Stimulated activated CD8-positive, alpha-beta memory T cell treated with anti-CD3 and anti-CD28 coated beads, Interleukin-12 subunit alpha, Interleukin-12 subunit beta, amount 100 ng/mL, for 4 hours (primary cell): ENCODE data around the gene KIAA1217.
"Not testable (repeated sequence)": the region's sequence is repeated elsewhere in the genome, so short reads cannot be mapped to it uniquely, and the experiment has no call there.

ENCODE experiments used
- DNase-seq: peaks from one replicate; pipeline ENCODE4 v3.0.0-alpha.2; 2020; ENCODE audit warnings: low read depth

The KIAA1217 gene

GRCh38 chr10:24442641-24443174, 233.8 kb downstream of the KIAA1217 start:
- DNase-seq = not testable (repeated sequence)

DNA sequence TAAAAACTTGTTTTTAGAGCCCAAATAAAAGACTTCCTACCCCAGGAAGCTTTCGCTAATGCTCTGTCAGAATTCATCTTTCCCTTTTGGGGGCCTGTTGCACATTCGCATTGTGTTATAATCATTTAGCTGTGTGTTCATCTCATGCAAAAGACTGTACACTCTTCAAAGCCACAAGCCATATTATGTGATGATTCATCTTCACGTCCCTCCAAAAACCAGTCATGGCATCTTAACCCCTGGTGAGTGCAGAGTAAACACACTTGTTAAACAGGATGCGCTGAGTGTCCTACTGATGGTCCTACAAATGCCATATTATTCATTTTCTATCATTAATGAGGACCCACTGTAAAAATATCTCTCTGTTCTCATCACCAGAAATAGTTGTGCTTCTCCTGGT, 235.4 kb downstream of the KIAA1217 start:
- DNase-seq = no peak

GRCh38 chr10:24445958-24446357, 237.0 kb downstream of the KIAA1217 start:
- not testable (repeated sequence) for DNase-seq

- DNase-seq = no peak
Measured at GRCh38 chr10:24446739-24447138, 237.8 kb downstream of the KIAA1217 start.

DNA sequence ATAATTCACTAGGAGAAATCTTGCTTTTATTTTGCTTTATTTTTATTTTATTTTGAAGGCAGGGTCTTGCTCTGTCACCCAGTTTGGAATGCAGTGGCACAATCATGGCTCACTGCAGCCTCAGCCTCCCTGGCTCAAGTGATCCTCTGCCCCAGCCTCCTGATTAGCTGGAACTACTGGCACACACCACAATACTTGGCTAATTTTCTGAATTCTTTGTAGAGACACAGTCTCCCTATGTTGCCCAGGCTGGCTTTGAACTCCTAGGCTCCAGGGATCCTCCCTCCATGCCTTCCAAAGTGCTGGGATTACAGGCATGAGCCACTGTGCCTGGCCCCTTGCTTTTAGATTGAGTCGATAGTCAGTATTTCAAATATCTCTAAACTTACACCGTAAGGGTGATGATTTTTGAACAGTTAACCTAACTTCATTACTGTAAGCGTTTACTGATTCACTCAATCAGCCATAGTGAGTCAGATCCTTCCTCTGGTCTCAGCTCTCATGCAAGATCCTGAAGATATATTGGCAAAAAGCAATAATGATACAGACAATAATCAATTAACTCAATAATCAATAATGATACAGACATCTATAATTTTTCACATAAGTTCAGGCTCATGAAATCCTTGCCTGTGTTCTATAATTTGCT, 239.5 kb downstream of the KIAA1217 start:
- DNase-seq = no peak

- DNase-seq = no peak
Measured at GRCh38 chr10:24449321-24449740, 240.4 kb downstream of the KIAA1217 start.

DNA sequence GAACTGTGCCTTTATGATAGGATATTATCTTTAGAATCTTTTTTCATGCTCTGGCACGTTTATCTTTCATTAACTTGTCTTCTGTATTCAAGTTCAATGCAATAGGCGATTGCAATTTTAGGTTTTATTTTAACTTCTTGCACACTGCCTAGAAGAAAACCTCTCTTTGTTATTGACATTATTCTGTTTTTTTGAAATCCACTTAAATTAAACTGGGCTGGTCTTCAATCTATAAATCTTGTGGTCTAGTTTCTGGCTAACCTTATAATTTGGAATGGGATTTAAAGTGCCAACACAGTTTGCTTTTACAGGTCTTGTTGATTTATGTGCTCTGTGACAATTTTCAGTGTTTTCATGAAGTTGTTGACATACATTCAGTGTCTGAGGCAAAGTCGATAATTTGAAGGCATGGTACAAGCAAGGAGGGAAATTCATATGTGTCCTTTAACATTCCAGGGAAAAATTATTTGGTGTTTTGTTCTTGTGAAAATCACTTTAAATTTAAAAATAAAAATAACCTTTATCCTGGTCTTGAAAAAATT, 240.9 kb downstream of the KIAA1217 start:
- no peak for DNase-seq

- no peak for DNase-seq
Measured at GRCh38 chr10:24451325-24451820, 242.4 kb downstream of the KIAA1217 start.

DNA sequence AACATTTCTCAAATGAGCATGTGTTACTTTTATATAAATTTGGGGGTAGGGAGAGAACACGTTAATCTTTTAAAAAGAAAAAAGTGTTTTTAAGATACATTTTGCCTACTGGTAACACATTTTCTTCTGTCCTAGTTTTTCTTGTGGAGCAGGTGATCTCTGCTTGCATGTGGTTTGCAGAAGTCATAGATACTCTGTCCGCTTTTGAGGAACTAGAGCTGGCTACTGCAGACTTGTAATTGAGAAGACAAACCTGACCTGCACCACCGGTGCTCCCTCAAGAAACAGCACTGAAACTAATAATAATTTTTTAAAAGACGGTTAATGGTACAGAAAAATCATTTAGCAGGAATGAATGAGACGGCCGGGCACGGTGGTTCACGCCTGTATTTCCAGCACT, 243.1 kb downstream of the KIAA1217 start:
- DNase-seq = no peak

DNA sequence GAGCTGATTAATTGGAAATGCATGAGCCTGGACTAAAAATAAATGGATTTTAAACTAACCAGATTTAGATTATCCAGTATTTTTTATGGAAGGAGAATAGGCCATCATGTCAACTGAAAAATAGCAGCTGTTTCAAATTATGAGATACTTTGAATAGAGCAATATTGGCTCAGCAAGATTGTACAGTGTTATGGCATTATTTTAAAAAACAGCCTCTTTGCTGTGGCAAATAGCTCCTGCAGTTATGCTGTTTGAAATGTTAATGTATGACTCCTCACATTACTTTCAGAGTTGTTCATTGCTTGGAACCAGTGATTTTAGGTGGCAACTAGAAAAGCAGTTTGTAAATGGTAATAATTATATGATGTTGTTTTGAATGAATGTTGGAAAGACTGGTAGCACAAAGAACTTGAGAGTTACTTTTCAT, 244.5 kb downstream of the KIAA1217 start:
- DNase-seq = no peak

- DNase-seq = no peak
Measured at GRCh38 chr10:24453973-24454372, 245.0 kb downstream of the KIAA1217 start.

DNA sequence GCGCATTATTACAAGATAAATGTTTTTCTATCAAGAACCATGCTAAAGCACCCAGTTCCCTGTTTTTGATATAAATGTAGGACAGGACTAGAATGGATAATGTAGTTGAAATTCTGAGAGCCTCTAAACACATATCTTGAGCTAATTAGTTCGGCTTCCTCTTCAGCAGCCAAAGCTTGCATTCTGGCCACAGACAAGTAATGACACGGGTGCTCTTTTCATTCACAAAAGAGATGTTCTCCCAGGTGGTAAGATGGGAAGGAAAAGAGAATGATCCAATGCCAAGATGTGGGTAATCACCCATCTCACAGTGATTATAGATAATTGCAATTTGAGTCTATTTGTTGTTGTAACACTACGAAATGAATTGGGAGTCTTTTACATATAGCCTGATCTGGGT, 246.5 kb downstream of the KIAA1217 start:
- no peak for DNase-seq

- no peak for DNase-seq
Measured at GRCh38 chr10:24456322-24456721, 247.4 kb downstream of the KIAA1217 start.

- DNase-seq = no peak
Measured at GRCh38 chr10:24457661-24458318, 248.9 kb downstream of the KIAA1217 start.

GRCh38 chr10:24459836-24460235, 250.9 kb downstream of the KIAA1217 start:
- no peak for DNase-seq

GRCh38 chr10:24462291-24462813, 253.4 kb downstream of the KIAA1217 start:
- DNase-seq = no peak

DNA sequence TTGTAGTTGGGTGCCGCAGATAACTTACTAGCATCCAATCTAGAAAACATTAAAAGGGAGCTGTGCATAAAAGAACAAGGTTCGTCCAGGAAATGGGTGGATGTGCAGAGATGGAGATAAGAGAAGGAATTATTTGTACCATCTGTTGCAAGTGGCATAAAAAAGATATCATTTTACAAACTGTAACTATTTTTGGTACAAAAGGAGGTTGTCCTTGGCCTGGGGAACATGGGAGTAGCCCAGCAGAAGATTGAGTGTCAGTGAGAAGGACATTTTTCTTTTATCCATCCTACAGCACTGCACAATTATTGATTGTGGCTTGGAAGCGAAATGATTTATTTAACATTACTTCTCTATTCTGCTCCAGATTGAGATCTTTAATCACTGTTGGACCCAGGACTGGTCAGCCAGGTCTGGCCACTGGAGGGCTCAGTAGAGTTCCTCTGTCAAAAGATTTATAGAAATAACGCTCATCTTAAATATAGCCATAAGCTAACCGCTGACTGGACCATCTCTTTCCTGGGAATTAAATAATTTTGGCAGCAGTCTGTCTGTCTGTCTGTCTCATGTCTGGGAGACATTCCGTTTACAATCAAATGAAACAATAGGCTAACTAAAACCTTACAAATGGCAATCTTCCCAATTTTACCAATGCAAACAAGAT, 254.1 kb downstream of the KIAA1217 start:
- no peak for DNase-seq

- no peak for DNase-seq
Measured at GRCh38 chr10:24463611-24464426, 254.9 kb downstream of the KIAA1217 start.

GRCh38 chr10:24465124-24465874, 256.4 kb downstream of the KIAA1217 start:
- no peak for DNase-seq
